ENCODE results near the gene MRFAP1L1. TPM values are rescaled to one million over a fixed set of nuclear protein-coding genes. Genes with fewer than 3 reads are reported as not detected.
A peak's percentile ranks its signal among the peaks of the same experiment; 100 is the strongest.

The MRFAP1L1 gene
- total RNA-seq, 4 donors from 2014 or later, result 51.6 to 76.6 (median 59.6) TPM

- no peaks in the 10 kb centered on the region for H3K27me3 ChIP-seq
- DNase-seq (ENCODE audit: low spot score in 2 of 2), result no peak
- peaks cover 0 to 10% (median 0%) of the 10 kb centered on the region in 3 donors for H3K36me3 ChIP-seq
- WGBS, 2 donors, result 9 to 12% methylated on average over 9 of the region's 9 CpGs
- peaks cover 0 to 38% (median 25%) of the 10 kb centered on the region in 4 donors for H3K4me1 ChIP-seq
- H3K4me3 ChIP-seq, result peak overlapping the region; percentile 76 to 82 (median 78)
- no peaks in the 10 kb centered on the region for H3K9me3 ChIP-seq
- no peak for TF ChIP-seq CTCF (IDR thresholded peaks at IDR 0.05)
- no peak for TF ChIP-seq POLR2A (IDR thresholded peaks at IDR 0.05)
- TF ChIP-seq EP300 (IDR thresholded peaks at IDR 0.05), result no peak
- H3K27ac ChIP-seq, result peak overlapping the region in 3 of 4 donors; percentile 91 to 96 (median 93)
Observed at GRCh38 chr4:6715704-6716017, 6.0 kb upstream of the MRFAP1L1 start.

DNA sequence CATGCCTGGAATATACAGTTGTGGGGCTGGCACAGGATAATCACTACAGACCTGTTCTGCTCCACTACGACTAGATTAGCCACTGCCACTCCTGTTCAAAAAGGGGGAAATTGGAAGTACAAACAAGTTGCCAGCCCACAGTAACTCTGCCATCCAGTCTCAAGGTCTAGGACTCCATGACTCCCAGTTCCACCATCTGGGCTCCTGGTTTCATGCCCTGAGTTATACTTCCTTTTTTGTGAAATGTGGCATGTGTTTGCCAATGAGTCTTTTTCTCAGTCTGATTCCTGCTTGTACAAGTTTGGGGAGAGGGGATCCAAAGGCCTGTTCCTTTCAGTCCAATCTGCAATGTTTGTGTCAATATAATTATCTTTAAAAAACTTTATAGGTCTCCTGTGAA, 5.3 kb upstream of the MRFAP1L1 start:
- DNase-seq (ENCODE audit: low spot score in 2 of 2), result no peak
- H3K27ac ChIP-seq, result peak overlapping the region in 1 of 4 donors; percentile 96
- peaks cover 0 to 38% (median 21%) of the 10 kb centered on the region in 4 donors for H3K4me1 ChIP-seq
- peaks cover 0 to 10% (median 0%) of the 10 kb centered on the region in 3 donors for H3K36me3 ChIP-seq
- 65 to 93% methylated on average over 1 of the region's 1 CpG for WGBS, 2 donors
- H3K4me3 ChIP-seq, result no peak overlapping the region
- no peaks in the 10 kb centered on the region for H3K9me3 ChIP-seq
- no peaks in the 10 kb centered on the region for H3K27me3 ChIP-seq
- TF ChIP-seq POLR2A (IDR thresholded peaks at IDR 0.05), result no peak
- TF ChIP-seq EP300 (IDR thresholded peaks at IDR 0.05), result no peak
- TF ChIP-seq CTCF (IDR thresholded peaks at IDR 0.05), result no peak

- Histone ChIP-seq H3K9me3 (no peaks in the 10 kb centered on the region), H3K4me1 (peaks cover 0 to 48% (median 24%) of the 10 kb centered on the region in 4 donors), H3K36me3 (peaks cover 0 to 12% (median 0%) of the 10 kb centered on the region in 3 donors), H3K27ac (no peak overlapping the region), H3K27me3 (no peaks in the 10 kb centered on the region), H3K4me3 (no peak overlapping the region)
- WGBS, 2 donors, result 74 to 80% methylated on average over 2 of the region's 2 CpGs
- TF ChIP-seq EP300 (IDR thresholded peaks at IDR 0.05) (no peak), POLR2A (IDR thresholded peaks at IDR 0.05) (no peak), CTCF (IDR thresholded peaks at IDR 0.05) (no peak)
- no peak for DNase-seq (ENCODE audit: low spot score in 2 of 2)
Observed at GRCh38 chr4:6710996-6711395, 1.3 kb upstream of the MRFAP1L1 start.

- Histone ChIP-seq H3K4me1 (peaks cover 0 to 50% (median 20%) of the 10 kb centered on the region in 4 donors), H3K27me3 (no peaks in the 10 kb centered on the region), H3K27ac (peak overlapping the region in 3 of 4 donors; percentile 80 to 91 (median 85)), H3K9me3 (no peaks in the 10 kb centered on the region), H3K4me3 (peak overlapping the region; percentile 77 to 88 (median 82)), H3K36me3 (peaks cover 0 to 12% (median 0%) of the 10 kb centered on the region in 3 donors)
- DNase-seq (ENCODE audit: low spot score in 2 of 2), result no peak
- no peak for TF ChIP-seq POLR2A (IDR thresholded peaks at IDR 0.05)
- no peak for TF ChIP-seq CTCF (IDR thresholded peaks at IDR 0.05)
- no peak for TF ChIP-seq EP300 (IDR thresholded peaks at IDR 0.05)
- 8 to 9% methylated on average over 6 of the region's 6 CpGs for WGBS, 2 donors
Observed at GRCh38 chr4:6710282-6710681, 617 bp upstream of the MRFAP1L1 start.

DNA sequence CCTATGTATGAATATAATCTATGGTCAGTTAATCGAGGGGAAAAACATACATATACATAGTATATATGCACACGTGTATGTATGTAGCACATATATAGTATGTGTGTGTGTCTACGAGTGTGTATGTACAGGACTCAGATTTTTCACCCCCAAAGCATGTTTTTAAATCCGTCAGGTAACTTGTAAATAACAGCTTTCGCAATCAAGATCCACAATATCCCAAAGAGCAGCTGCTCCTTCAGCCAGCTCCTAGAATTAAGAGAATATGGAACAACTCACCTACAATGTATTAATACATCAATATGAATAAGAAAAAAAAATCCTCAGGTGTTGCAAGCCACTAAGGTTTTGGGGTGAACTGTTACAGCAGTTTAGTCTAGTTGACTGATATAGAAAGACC, 3.5 kb downstream of the MRFAP1L1 start:
- DNase-seq (ENCODE audit: low spot score in 2 of 2), result no peak
- H3K36me3 ChIP-seq, result peaks cover 0 to 30% (median 0%) of the 10 kb centered on the region in 3 donors
- no peak for TF ChIP-seq POLR2A (IDR thresholded peaks at IDR 0.05)
- TF ChIP-seq CTCF (IDR thresholded peaks at IDR 0.05), result no peak
- no peak for TF ChIP-seq EP300 (IDR thresholded peaks at IDR 0.05)
- H3K27ac ChIP-seq, result no peak overlapping the region
- no peaks in the 10 kb centered on the region for H3K27me3 ChIP-seq
- 90 to 93% methylated on average over 5 of the region's 5 CpGs for WGBS, 2 donors
- peaks cover 0 to 55% (median 17%) of the 10 kb centered on the region in 4 donors for H3K4me1 ChIP-seq
- H3K9me3 ChIP-seq, result no peaks in the 10 kb centered on the region
- no peak overlapping the region for H3K4me3 ChIP-seq
